ENCODE measurements around the gene TRHDE.

The TRHDE gene

GRCh38 chr12:72323881-72324280 lies 51.7 kb downstream of the TRHDE start:
- DNase-seq, result no peak

DNA sequence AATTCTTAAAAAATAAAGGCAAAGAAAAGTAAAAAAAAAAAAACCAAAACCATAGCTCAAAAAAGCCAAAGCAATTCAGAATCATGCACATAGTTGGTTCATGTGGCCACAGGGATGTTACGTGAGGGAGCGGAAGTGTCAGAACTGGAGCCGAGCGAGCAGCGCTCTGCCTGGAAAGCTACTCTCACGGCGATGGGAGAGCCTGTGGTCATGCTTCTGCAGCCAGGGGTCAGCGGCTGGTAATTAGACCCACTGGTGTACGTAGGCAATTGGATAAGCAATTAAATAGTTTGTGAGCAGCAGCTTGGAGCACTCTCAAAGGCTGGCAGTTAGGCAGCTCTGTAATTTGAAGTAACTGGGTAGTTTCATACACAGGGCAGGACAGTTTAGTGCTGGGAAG lies 58.1 kb downstream of the TRHDE start:
- no peak for DNase-seq

DNA sequence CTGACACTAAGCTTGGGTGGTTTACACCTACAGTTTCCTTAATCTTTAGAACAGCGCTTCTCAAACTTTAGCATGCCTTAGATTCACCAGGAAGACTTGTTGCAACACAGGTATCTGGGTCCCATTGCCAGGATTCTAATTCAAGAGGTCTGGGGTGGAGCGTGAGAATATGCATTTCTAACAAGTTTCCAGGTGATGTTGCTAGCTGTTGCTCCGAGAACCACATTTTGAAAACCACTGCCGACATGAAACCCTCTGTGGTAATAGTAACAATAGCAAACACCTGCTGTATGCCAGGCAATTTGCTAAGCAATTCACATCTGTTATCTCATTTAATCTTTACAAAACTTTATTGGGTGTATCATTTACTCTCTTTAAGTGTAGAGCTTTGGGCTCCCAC lies 58.6 kb downstream of the TRHDE start:
- no peak for DNase-seq

DNA sequence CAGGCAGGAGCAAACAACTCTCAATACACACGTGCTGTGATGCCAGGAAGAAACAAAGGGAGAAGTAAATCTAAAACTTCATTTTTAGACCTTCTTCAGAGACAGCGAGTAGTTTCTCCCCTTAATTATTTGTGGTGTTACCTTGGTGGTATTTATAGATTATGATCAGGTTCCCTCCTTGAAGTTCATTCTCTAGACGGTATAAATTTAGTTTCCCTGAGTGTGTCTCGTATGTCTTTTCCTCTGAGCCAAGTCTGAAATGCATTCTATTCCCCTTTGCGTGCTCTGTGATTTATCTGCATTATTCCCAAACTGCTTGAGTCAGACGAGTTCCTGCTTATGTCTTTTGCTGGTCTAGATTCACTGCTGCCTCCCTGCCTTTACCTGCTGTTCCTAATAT lies 65.2 kb downstream of the TRHDE start:
- DNase-seq, result no peak

DNA sequence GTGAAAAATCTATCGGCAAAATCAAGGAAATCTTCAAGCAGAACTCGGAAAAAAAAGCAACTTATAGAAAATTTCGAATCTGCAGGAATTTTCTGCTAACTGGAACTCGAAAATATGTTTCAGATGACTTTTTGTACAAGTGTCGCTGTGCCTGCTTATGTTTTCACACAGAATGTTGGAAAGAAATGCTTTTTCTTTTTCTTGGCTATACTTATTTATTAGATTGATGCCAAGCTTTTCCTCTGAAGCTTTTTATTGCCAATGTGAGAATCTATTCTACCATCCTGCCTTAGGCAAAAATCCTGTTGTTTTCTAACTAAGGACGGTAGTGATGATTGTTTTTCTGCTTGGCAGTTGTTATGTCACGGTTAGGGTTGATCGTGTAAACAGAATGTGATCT lies 65.8 kb downstream of the TRHDE start:
- DNase-seq, result no peak

DNA sequence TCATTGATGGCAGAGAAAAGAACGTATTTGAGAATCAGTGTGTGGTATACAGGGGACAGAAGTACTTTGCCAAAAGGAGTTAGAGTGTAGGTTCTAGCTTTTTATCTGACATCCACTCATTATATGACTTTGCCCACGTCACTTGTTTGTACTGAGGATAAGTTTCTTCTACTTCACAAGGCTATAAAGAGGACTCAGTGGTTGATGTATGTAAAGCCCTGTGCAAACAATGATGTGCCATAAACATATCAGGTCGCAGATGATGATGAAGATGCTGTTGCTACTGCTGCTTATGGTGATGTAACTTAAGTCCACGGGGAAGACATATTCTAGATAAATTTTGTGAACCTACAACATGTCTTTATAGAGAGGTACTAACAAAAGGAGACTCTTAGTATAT lies 66.3 kb downstream of the TRHDE start:
- DNase-seq, result no peak

DNA sequence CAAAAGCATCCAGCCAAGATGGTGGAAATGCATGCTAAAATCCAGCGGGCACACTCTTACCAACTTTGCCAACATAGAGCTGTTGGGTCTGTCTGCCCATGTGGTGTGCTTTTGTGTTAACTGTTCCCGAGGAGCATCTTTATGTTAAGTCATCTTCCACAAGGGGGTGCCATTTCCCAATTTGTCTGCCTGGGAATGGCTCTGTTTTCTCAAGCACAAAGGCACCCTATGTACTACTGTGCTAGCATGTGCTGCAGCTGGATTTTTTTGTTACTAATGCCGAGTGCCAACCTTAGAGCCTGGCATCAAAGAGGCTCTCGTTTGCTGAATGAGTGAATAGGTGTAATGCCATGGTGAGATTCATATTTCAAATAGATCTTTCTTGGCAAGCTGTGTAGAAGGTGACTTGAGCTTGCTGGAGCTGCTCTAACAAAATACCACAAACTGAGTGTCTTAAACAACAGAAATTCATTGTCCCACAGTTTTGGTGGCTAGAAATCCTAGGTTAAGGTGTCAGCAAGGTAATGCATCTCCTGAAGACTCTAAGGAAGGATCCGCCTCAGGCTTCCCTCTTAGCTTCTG lies 74.3 kb downstream of the TRHDE start:
- no peak for DNase-seq

GRCh38 chr12:72349491-72349890 lies 77.3 kb downstream of the TRHDE start:
- DNase-seq, result no peak

- DNase-seq, result no peak
These were observed 87.2 kb downstream of the TRHDE start for GRCh38 chr12:72359416-72359815.

DNA sequence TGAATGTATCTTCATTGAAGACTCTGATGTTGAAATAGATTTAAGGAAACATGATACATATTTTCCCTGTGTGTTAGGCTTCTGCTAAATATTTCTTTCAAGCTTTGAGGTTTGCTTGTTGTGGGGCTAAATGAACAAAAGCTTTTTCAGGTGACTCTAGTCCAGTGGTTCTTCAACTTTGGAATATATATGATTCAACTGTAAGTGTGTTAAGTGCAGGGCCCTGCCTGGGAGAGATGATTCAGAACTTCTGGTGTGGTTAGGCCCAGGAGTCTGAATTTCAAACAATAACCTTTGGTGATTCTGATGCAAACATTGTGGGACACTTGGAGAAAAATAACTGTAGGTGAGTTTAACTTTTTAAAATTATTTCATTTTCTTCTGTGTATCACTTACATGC lies 93.0 kb downstream of the TRHDE start:
- no peak for DNase-seq

DNA sequence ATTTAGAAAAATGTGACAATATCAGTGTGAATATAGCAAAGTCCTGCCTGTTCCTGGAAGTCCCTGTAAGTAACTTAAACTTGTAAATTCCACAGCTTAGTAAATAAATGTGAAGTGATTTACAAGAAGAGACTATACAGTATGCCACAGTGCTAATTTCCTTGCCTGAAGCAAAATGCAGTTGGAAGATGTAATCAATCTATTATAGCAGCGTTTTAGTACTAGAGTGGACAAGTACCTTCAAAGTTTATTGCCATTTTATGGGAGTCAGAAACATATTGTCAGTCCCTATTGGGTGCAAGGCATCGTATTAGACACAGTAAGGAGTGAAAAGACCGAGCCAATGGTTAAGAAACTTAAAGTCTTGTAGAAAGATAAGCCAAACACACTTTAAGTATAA lies 94.1 kb downstream of the TRHDE start:
- no peak for DNase-seq

- DNase-seq, result no peak
These were observed 96.1 kb downstream of the TRHDE start for GRCh38 chr12:72368298-72368697.

DNA sequence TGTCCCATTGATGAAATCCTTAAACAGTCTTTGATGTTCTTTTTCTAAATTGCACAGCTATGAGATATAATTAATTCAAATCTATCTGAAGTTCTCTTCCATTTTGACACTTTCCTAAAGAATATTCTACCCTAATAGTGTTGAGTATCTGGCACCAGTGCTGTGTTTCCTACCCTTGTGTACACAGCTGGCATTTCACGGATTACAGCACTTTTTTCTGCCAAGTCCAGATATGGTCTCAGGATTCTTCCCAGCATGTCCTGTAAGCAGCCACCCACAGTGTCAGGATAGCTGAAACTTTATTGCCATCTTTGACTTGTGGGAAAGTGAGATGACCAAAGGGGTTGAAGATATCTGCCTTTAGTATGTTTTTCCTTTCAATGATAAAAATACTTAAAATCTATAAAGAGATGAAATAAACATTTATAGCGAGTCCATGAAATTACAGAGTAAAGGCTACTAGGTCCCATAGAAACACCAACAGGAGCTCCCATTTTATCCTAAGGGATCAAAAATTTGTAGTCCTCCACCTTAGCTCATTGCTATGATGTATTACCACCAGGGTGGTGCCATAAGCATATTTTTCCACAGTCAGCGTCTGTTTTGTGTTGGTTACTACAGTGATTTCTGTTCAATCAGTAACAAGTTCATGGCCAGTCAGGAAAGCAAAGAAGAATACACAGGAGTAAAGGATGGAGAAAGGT lies 96.7 kb downstream of the TRHDE start:
- no peak for DNase-seq

GRCh38 chr12:72369423-72369959 lies 97.3 kb downstream of the TRHDE start:
- no peak for DNase-seq

DNA sequence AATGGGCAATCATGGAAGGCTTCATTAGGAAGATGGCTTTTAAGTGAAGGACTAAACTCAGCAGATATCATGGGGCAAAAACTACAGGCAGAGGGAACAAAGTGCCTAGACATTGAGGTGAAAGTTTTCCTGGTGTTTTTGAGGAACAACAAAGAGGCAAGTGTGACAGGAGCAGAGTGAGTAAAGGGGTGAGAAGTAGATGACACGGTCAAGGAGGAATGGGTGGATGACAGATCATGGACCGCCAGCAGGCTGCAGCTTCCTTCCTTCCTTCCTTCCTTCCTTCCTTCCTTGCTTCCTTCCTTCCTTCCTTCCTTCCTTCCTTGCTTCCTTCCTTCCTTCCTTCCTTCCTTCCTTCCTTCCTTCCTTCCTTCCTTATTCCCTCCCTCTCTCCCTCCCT lies 108.3 kb downstream of the TRHDE start:
- no peak for DNase-seq

- no peak for DNase-seq
These were observed 116.2 kb downstream of the TRHDE start for GRCh38 chr12:72388322-72388721.

DNA sequence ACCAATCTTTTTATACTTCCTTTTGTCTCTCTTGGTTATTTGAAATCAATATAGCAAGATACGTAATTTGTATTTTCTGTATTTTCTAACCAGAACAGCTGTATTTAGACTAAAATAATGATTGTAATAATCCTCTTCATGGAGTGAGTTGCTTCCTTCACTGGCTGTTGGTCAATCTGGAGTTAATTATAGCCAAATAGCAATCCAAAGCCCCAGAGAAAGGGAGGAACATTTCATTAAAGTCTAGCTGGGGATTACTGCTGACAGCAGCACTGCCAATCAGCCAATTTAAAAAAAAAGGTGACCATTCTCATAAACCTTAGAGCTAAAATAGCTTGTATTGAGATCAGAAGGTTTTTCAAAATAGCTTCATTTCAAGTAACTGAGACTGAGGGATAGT lies 118.0 kb downstream of the TRHDE start:
- no peak for DNase-seq

- no peak for DNase-seq
These were observed 133.9 kb downstream of the TRHDE start for GRCh38 chr12:72406111-72406510.

- DNase-seq, result no peak
These were observed 160.0 kb downstream of the TRHDE start for GRCh38 chr12:72432037-72432604.

- DNase-seq, result no peak
These were observed 161.1 kb downstream of the TRHDE start for GRCh38 chr12:72433298-72433697.

DNA sequence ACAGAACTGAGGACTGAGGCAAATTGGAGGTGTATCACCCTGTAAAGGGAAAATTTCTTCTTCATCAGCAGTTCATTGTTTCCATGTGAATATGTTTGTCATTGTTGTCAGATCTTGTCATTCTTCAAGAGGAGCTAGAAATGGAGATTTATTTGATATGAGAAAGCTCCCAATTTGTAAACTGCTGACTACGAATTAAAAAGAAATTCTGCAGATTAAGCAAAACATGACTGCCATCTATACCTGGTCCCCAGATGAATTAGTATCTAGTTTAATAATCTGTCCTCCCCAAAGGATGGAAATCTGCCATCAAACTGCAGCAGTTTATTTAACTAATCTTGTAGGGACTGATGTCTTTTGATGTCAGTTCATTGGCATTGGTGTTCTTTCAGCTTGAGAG lies 162.8 kb downstream of the TRHDE start:
- DNase-seq, result no peak

- no peak for DNase-seq
These were observed 170.0 kb downstream of the TRHDE start for GRCh38 chr12:72442217-72442616.

DNA sequence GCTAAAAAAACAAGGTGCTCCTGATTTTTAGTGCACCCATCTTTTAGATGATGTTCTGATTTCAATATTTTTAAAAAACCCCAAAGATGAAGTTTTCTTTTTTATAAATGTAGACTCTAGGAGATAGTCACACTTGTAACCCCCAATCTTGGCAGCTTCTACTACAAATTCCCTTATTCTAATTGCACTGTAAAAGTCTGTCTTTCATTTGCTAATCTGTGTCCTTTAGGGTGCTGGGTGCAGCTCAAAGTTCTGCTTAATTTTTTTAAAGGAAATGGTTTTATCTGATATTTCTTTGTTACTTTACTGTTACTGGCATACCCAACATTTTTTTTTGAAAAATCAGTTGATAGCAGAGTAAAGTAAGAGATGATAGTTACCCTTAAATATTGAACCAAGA lies 172.0 kb downstream of the TRHDE start:
- DNase-seq, result no peak

GRCh38 chr12:72444566-72444965 lies 172.4 kb downstream of the TRHDE start:
- no peak for DNase-seq

GRCh38 chr12:72448089-72448488 lies 175.9 kb downstream of the TRHDE start:
- DNase-seq, result no peak

All from stimulated activated naive CD4-positive, alpha-beta T cell (primary cell).